ENCODE measurements around the gene TJP3. TPM values are rescaled to one million over a fixed set of nuclear protein-coding genes. Genes with fewer than 3 reads are reported as not detected.

TJP3 gene
- total RNA-seq: 1 to 10 TPM in 1 of 4 donors, under 1 TPM in 2, not detected in 1; 0.06 to 4.2 (median 0.17) TPM

GRCh38 chr19:3708207-3708931 lies at the start of gene TJP3:
TSS of gene TJP3 (plus strand) at chr19:3708384. CDS start at chr19:3728433, 20,049 bp downstream.
- intact Hi-C loops (cut with DNase I): loop anchor here (5.0 kb wide), 1 partner anchor 161 kb away; no protein-coding TSS in a partner anchor
- WGBS: 62% methylated on average over 12 of the region's 24 CpGs
- no peak within 1 kb of the TSS for H3K4me3 ChIP-seq
- peaks cover 4 to 19% (median 13%) of the 10 kb centered on the region in 4 donors for H3K4me1 ChIP-seq
- peaks cover 0 to 19% (median 0%) of the 10 kb centered on the region in 4 donors for H3K27me3 ChIP-seq
- H3K36me3 ChIP-seq: no peaks in the 10 kb centered on the region
- H3K27ac ChIP-seq (replicated peaks in 1 of 4): no peak within 1 kb of the TSS
- DNase-seq (ENCODE audit: extremely low spot score): no peak
- H3K9me3 ChIP-seq: no peaks in the 10 kb centered on the region
- TF ChIP-seq POLR2A (IDR thresholded peaks at IDR 0.05; ENCODE audit: low read depth): no peak
- no peak for TF ChIP-seq EP300 (IDR thresholded peaks at IDR 0.05)
- TF ChIP-seq CTCF (IDR thresholded peaks at IDR 0.05): no peak
- TF ChIP-seq POLR2AphosphoS5 (IDR thresholded peaks at IDR 0.05): no peak

GRCh38 chr19:3658870-3659745 lies 49.1 kb upstream of the TJP3 start:
- H3K36me3 ChIP-seq: peaks cover 75 to 98% (median 94%) of the 10 kb centered on the region in 4 donors
- H3K27me3 ChIP-seq: no peaks in the 10 kb centered on the region
- no peak for DNase-seq (ENCODE audit: extremely low spot score)
- H3K9me3 ChIP-seq: no peaks in the 10 kb centered on the region
- peaks cover 0 to 6% (median 0%) of the 10 kb centered on the region in 4 donors for H3K4me1 ChIP-seq
- WGBS: 91% methylated on average over 9 of the region's 37 CpGs
- H3K27ac ChIP-seq (replicated peaks in 1 of 4): no peak overlapping the region
- TF ChIP-seq CTCF (IDR thresholded peaks at IDR 0.05) (no peak), POLR2A (IDR thresholded peaks at IDR 0.05; ENCODE audit: low read depth) (no peak), POLR2AphosphoS5 (IDR thresholded peaks at IDR 0.05) (no peak)
- no peak overlapping the region for H3K4me3 ChIP-seq
- intact Hi-C loops (cut with DNase I): no loop called here

- no peak for TF ChIP-seq POLR2AphosphoS5 (IDR thresholded peaks at IDR 0.05)
- TF ChIP-seq CTCF (IDR thresholded peaks at IDR 0.05): no peak
- no peak for TF ChIP-seq EP300 (IDR thresholded peaks at IDR 0.05)
- TF ChIP-seq POLR2A (IDR thresholded peaks at IDR 0.05; ENCODE audit: low read depth): no peak
- intact Hi-C loops (cut with DNase I): no loop called here
- no peak overlapping the region for H3K27ac ChIP-seq (replicated peaks in 1 of 4)
- peaks cover 80 to 98% (median 95%) of the 10 kb centered on the region in 4 donors for H3K36me3 ChIP-seq
- H3K9me3 ChIP-seq: no peaks in the 10 kb centered on the region
- 90% methylated on average over 19 of the region's 22 CpGs for WGBS
- H3K4me3 ChIP-seq: no peak overlapping the region
- peaks cover 0 to 6% (median 0%) of the 10 kb centered on the region in 4 donors for H3K4me1 ChIP-seq
- H3K27me3 ChIP-seq: no peaks in the 10 kb centered on the region
- DNase-seq (ENCODE audit: extremely low spot score): no peak
Measured at GRCh38 chr19:3659746-3660112, 48.5 kb upstream of the TJP3 start.

GRCh38 chr19:3660493-3661219 lies 47.5 kb upstream of the TJP3 start:
- peaks cover 88 to 100% (median 98%) of the 10 kb centered on the region in 4 donors for H3K36me3 ChIP-seq
- WGBS: 86% methylated on average over 14 of the region's 23 CpGs
- no peak for DNase-seq (ENCODE audit: extremely low spot score)

More at GRCh38 chr19:3660493-3661219, 47.5 kb upstream of the TJP3 start:
- no peak overlapping the region for H3K27ac ChIP-seq (replicated peaks in 1 of 4)
- intact Hi-C loops (cut with DNase I): no loop called here
- TF ChIP-seq CTCF (IDR thresholded peaks at IDR 0.05): no peak
- TF ChIP-seq EP300 (IDR thresholded peaks at IDR 0.05): no peak
- TF ChIP-seq POLR2AphosphoS5 (IDR thresholded peaks at IDR 0.05): no peak
- no peak for TF ChIP-seq POLR2A (IDR thresholded peaks at IDR 0.05; ENCODE audit: low read depth)
- H3K4me3 ChIP-seq: no peak overlapping the region
- no peaks in the 10 kb centered on the region for H3K9me3 ChIP-seq
- peaks cover 1 to 8% (median 4%) of the 10 kb centered on the region in 4 donors for H3K4me1 ChIP-seq
- H3K27me3 ChIP-seq: no peaks in the 10 kb centered on the region

Data from esophagus muscularis mucosa (tissue), 4 donors.